Activated naive CD8-positive, alpha-beta T cell (primary cell): ENCODE measurements around the gene PSMD1.

Experiments used
- H3K27ac Mint-ChIP-seq: one replicate; pipeline ENCODE4 v1.8.0; 2021; ENCODE audit warnings: mixed read lengths
- H3K27me3 Mint-ChIP-seq: one replicate; pipeline ENCODE4 v1.8.0; 2021; ENCODE audit warnings: mixed read lengths
- H3K36me3 Mint-ChIP-seq: one replicate; pipeline ENCODE4 v1.8.0; 2021; ENCODE audit warnings: mixed read lengths
- H3K4me1 Mint-ChIP-seq: one replicate; pipeline ENCODE4 v1.8.0; 2021; ENCODE audit warnings: low read depth, mixed read lengths
- H3K4me3 Mint-ChIP-seq: one replicate; pipeline ENCODE4 v1.8.0; 2021; ENCODE audit warnings: mild to moderate bottlenecking, mixed read lengths
- H3K9me3 Mint-ChIP-seq: one replicate; pipeline ENCODE4 v1.8.0; 2021; ENCODE audit warnings: low read depth, mixed read lengths

The PSMD1 gene

DNA sequence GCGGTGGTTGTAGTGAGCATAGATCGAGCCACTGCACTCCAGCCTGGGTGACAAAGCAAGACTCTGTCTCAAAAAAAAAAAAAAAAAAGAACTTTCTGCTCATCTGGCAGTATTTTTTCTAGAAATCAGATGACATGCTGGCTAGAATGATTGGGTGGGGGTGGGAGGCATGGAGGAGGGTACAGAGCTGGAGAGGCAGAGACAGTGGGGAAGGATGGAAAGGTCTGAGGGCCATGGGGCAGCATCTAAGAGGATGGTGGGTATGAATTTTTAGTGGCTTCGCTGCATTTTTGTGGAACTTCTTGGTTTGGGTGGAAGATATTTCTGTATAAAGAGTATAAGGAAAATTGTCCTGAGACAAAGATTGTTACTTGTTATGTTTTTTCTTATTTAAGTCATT lies 165.1 kb downstream of the PSMD1 start:
- H3K27me3 Mint-ChIP-seq = no peaks in the 10 kb centered on the region
- peaks cover 5% of the 10 kb centered on the region for H3K36me3 Mint-ChIP-seq
- H3K9me3 Mint-ChIP-seq = no peaks in the 10 kb centered on the region
- H3K4me3 Mint-ChIP-seq = no peak overlapping the region
- H3K4me1 Mint-ChIP-seq = no peaks in the 10 kb centered on the region
- no peak overlapping the region for H3K27ac Mint-ChIP-seq
